ENCODE results near the gene FHOD3.

The FHOD3 gene

GRCh38 chr18:36580874-36581750, 283.6 kb downstream of the FHOD3 start:
- no peaks in the 10 kb centered on the region for H3K27me3 ChIP-seq (ENCODE audit: insufficient read depth, low read length)
- H2AFZ ChIP-seq (ENCODE audit: low read length, unreplicated experiment), result no peak overlapping the region
- peaks cover 24% of the 10 kb centered on the region for H3K4me1 ChIP-seq (ENCODE audit: control insufficient read depth, insufficient read depth, low read length, unreplicated experiment)
- H3K4me3 ChIP-seq (ENCODE audit: low read depth, low read length), result no peak overlapping the region
- peak overlapping the region; percentile 63 for H3K27ac ChIP-seq (ENCODE audit: low read depth, low read length)
- no peaks in the 10 kb centered on the region for H3K79me2 ChIP-seq (ENCODE audit: control insufficient read depth, insufficient read depth, low read length, unreplicated experiment)
- H3K36me3 ChIP-seq (ENCODE audit: insufficient read depth, low read length), result no peaks in the 10 kb centered on the region

GRCh38 chr18:36582988-36583745, 285.7 kb downstream of the FHOD3 start:
- Histone ChIP-seq H3K4me1 (ENCODE audit: control insufficient read depth, insufficient read depth, low read length, unreplicated experiment) (peaks cover 24% of the 10 kb centered on the region), H3K36me3 (ENCODE audit: insufficient read depth, low read length) (no peaks in the 10 kb centered on the region), H2AFZ (ENCODE audit: low read length, unreplicated experiment) (no peak overlapping the region), H3K79me2 (ENCODE audit: control insufficient read depth, insufficient read depth, low read length, unreplicated experiment) (no peaks in the 10 kb centered on the region), H3K27ac (ENCODE audit: low read depth, low read length) (no peak overlapping the region), H3K27me3 (ENCODE audit: insufficient read depth, low read length) (no peaks in the 10 kb centered on the region), H3K4me3 (ENCODE audit: low read depth, low read length) (no peak overlapping the region)

- no peaks in the 10 kb centered on the region for H3K79me2 ChIP-seq (ENCODE audit: control insufficient read depth, insufficient read depth, low read length, unreplicated experiment)
- H3K27ac ChIP-seq (ENCODE audit: low read depth, low read length), result no peak overlapping the region
- H3K4me3 ChIP-seq (ENCODE audit: low read depth, low read length), result no peak overlapping the region
- no peaks in the 10 kb centered on the region for H3K4me1 ChIP-seq (ENCODE audit: control insufficient read depth, insufficient read depth, low read length, unreplicated experiment)
- no peaks in the 10 kb centered on the region for H3K36me3 ChIP-seq (ENCODE audit: insufficient read depth, low read length)
- H2AFZ ChIP-seq (ENCODE audit: low read length, unreplicated experiment), result no peak overlapping the region
- no peaks in the 10 kb centered on the region for H3K27me3 ChIP-seq (ENCODE audit: insufficient read depth, low read length)
Measured at GRCh38 chr18:36589857-36590543, 292.5 kb downstream of the FHOD3 start.

GRCh38 chr18:36590621-36591580, 293.4 kb downstream of the FHOD3 start:
- H3K27ac ChIP-seq (ENCODE audit: low read depth, low read length), result no peak overlapping the region
- H3K79me2 ChIP-seq (ENCODE audit: control insufficient read depth, insufficient read depth, low read length, unreplicated experiment), result no peaks in the 10 kb centered on the region
- H3K27me3 ChIP-seq (ENCODE audit: insufficient read depth, low read length), result no peaks in the 10 kb centered on the region
- H3K4me3 ChIP-seq (ENCODE audit: low read depth, low read length), result no peak overlapping the region
- no peak overlapping the region for H2AFZ ChIP-seq (ENCODE audit: low read length, unreplicated experiment)
- H3K4me1 ChIP-seq (ENCODE audit: control insufficient read depth, insufficient read depth, low read length, unreplicated experiment), result no peaks in the 10 kb centered on the region
- no peaks in the 10 kb centered on the region for H3K36me3 ChIP-seq (ENCODE audit: insufficient read depth, low read length)

- Histone ChIP-seq H3K27ac (ENCODE audit: low read depth, low read length) (no peak overlapping the region), H3K27me3 (ENCODE audit: insufficient read depth, low read length) (no peaks in the 10 kb centered on the region), H2AFZ (ENCODE audit: low read length, unreplicated experiment) (no peak overlapping the region), H3K4me1 (ENCODE audit: control insufficient read depth, insufficient read depth, low read length, unreplicated experiment) (no peaks in the 10 kb centered on the region), H3K36me3 (ENCODE audit: insufficient read depth, low read length) (no peaks in the 10 kb centered on the region), H3K79me2 (ENCODE audit: control insufficient read depth, insufficient read depth, low read length, unreplicated experiment) (no peaks in the 10 kb centered on the region), H3K4me3 (ENCODE audit: low read depth, low read length) (no peak overlapping the region)
Measured at GRCh38 chr18:36592282-36592681, 294.8 kb downstream of the FHOD3 start.

- Histone ChIP-seq H3K79me2 (ENCODE audit: control insufficient read depth, insufficient read depth, low read length, unreplicated experiment) (no peaks in the 10 kb centered on the region), H3K4me3 (ENCODE audit: low read depth, low read length) (no peak overlapping the region), H2AFZ (ENCODE audit: low read length, unreplicated experiment) (no peak overlapping the region), H3K27me3 (ENCODE audit: insufficient read depth, low read length) (no peaks in the 10 kb centered on the region), H3K4me1 (ENCODE audit: control insufficient read depth, insufficient read depth, low read length, unreplicated experiment) (no peaks in the 10 kb centered on the region), H3K27ac (ENCODE audit: low read depth, low read length) (no peak overlapping the region), H3K36me3 (ENCODE audit: insufficient read depth, low read length) (no peaks in the 10 kb centered on the region)
Measured at GRCh38 chr18:36593001-36593400, 295.5 kb downstream of the FHOD3 start.

- no peak overlapping the region for H3K4me3 ChIP-seq (ENCODE audit: low read depth, low read length)
Measured at GRCh38 chr18:36593641-36594040, 296.1 kb downstream of the FHOD3 start.

GRCh38 chr18:36594621-36595020, 297.1 kb downstream of the FHOD3 start:
- Histone ChIP-seq H3K79me2 (ENCODE audit: control insufficient read depth, insufficient read depth, low read length, unreplicated experiment) (no peaks in the 10 kb centered on the region), H2AFZ (ENCODE audit: low read length, unreplicated experiment) (no peak overlapping the region), H3K4me1 (ENCODE audit: control insufficient read depth, insufficient read depth, low read length, unreplicated experiment) (no peaks in the 10 kb centered on the region), H3K27ac (ENCODE audit: low read depth, low read length) (no peak overlapping the region), H3K36me3 (ENCODE audit: insufficient read depth, low read length) (no peaks in the 10 kb centered on the region), H3K27me3 (ENCODE audit: insufficient read depth, low read length) (no peaks in the 10 kb centered on the region), H3K4me3 (ENCODE audit: low read depth, low read length) (no peak overlapping the region)

More at GRCh38 chr18:36593641-36594040, 296.1 kb downstream of the FHOD3 start:
- H3K27me3 ChIP-seq (ENCODE audit: insufficient read depth, low read length), result no peaks in the 10 kb centered on the region
- H3K36me3 ChIP-seq (ENCODE audit: insufficient read depth, low read length), result no peaks in the 10 kb centered on the region
- no peak overlapping the region for H3K27ac ChIP-seq (ENCODE audit: low read depth, low read length)
- H3K79me2 ChIP-seq (ENCODE audit: control insufficient read depth, insufficient read depth, low read length, unreplicated experiment), result no peaks in the 10 kb centered on the region
- no peaks in the 10 kb centered on the region for H3K4me1 ChIP-seq (ENCODE audit: control insufficient read depth, insufficient read depth, low read length, unreplicated experiment)
- no peak overlapping the region for H2AFZ ChIP-seq (ENCODE audit: low read length, unreplicated experiment)

- H3K79me2 ChIP-seq (ENCODE audit: control insufficient read depth, insufficient read depth, low read length, unreplicated experiment), result no peaks in the 10 kb centered on the region
- no peak overlapping the region for H3K4me3 ChIP-seq (ENCODE audit: low read depth, low read length)
- H3K27me3 ChIP-seq (ENCODE audit: insufficient read depth, low read length), result no peaks in the 10 kb centered on the region
- no peaks in the 10 kb centered on the region for H3K4me1 ChIP-seq (ENCODE audit: control insufficient read depth, insufficient read depth, low read length, unreplicated experiment)
- no peak overlapping the region for H2AFZ ChIP-seq (ENCODE audit: low read length, unreplicated experiment)
- H3K27ac ChIP-seq (ENCODE audit: low read depth, low read length), result no peak overlapping the region
- no peaks in the 10 kb centered on the region for H3K36me3 ChIP-seq (ENCODE audit: insufficient read depth, low read length)
Measured at GRCh38 chr18:36595046-36595817, 297.7 kb downstream of the FHOD3 start.

Data from ACC112 (cell line).